Coronary artery (tissue), 2 donors: Measurements from ENCODE around the gene ADH1C.

Experiments
- DNase-seq: peaks from one replicate; pipeline ENCODE4 v3.0.0-alpha.2; 2017; ENCODE audit warnings: low spot score
- H3K27ac ChIP-seq, 2 donors: fragments of 200-600 bp; sonication (generic); one replicate each; pipeline ENCODE4 v1.5.1; 2016 to 2019
- H3K4me3 ChIP-seq: fragments of 200-600 bp; sonication (generic); 2 replicates; pipeline ENCODE4 v1.5.1; 2016; ENCODE audit warnings: mild to moderate bottlenecking, moderate library complexity
- CTCF ChIP-seq: fragments of 200-600 bp; sonication (generic); IDR thresholded peaks from one replicate; pipeline ENCODE4 v1.5.1; 2019; ENCODE audit warnings: antibody characterized with exemption

Gene ADH1C

GRCh38 chr4:99290848-99291786 lies 61.4 kb downstream of the ADH1C start, which contains the start of gene ADH1A:
ADH1A (minus strand) TSS chr4:99290985; CDS start chr4:99290914, 71 bp downstream.
- no peak within 1 kb of the TSS for H3K27ac ChIP-seq
- H3K4me3 ChIP-seq, result no peak within 1 kb of the TSS
- no peak for TF ChIP-seq CTCF
- DNase-seq, result no peak
